ENCODE data around the gene NRF1. TPM values are rescaled to one million over a fixed set of nuclear protein-coding genes. Genes with fewer than 3 reads are reported as not detected.

The NRF1 gene
- total and polyA plus RNA-seq, 2 of the 13 experiments (the other 11 are each of a cell fraction or from before 2014, with no cell fraction given), result 9.3 to 10.1 TPM

GRCh38 chr7:129739427-129739826, 127.9 kb downstream of the NRF1 start:
- H3K4me2 ChIP-seq (ENCODE audit: low read depth, low read length), result no peak overlapping the region
- no peaks in the 10 kb centered on the region for H3K79me2 ChIP-seq (ENCODE audit: insufficient read depth, low read length)
- H2AFZ ChIP-seq (ENCODE audit: low read length), result no peak overlapping the region
- TF ChIP-seq STAT5B (CRISPR knock-in tag; IDR thresholded peaks at IDR 0.05), result no peak
- TF ChIP-seq ZNF280B (CRISPR knock-in tag; IDR thresholded peaks at IDR 0.05; ENCODE audit: borderline replicate concordance), result no peak
- no peak for TF ChIP-seq ZBTB34 (CRISPR knock-in tag; IDR thresholded peaks at IDR 0.05)
- TF ChIP-seq NRL (CRISPR knock-in tag; IDR thresholded peaks at IDR 0.05; ENCODE audit: borderline replicate concordance), result no peak
- no peak for TF ChIP-seq MBD4 (IDR thresholded peaks at IDR 0.05; ENCODE audit: borderline replicate concordance, low read length)
- TF ChIP-seq THAP7 (CRISPR knock-in tag; IDR thresholded peaks at IDR 0.05), result no peak
- no peak for TF ChIP-seq TBX2 (CRISPR knock-in tag; IDR thresholded peaks at IDR 0.05; ENCODE audit: borderline replicate concordance)
- no peak for TF ChIP-seq ZNF639 (CRISPR knock-in tag; conservative IDR thresholded peaks at IDR 0.05)
- no peak for TF ChIP-seq ZNF230 (CRISPR knock-in tag; IDR thresholded peaks at IDR 0.05)
- no peak for TF ChIP-seq HMGA1 (CRISPR knock-in tag; conservative IDR thresholded peaks at IDR 0.05)
- no peak for TF ChIP-seq IRF1 (CRISPR knock-in tag; IDR thresholded peaks at IDR 0.05; ENCODE audit: low read depth)
- no peak for TF ChIP-seq SRSF4 (IDR thresholded peaks at IDR 0.05; ENCODE audit: low read depth, low read length, poor library complexity, severe bottlenecking)
- TF ChIP-seq BCLAF1 (IDR thresholded peaks at IDR 0.05), result no peak
- WGBS (ENCODE audit: low lambda C conversion rate), result 100% methylated on average over 4 of the region's 4 CpGs
- intact Hi-C loops (cut with micrococcal nuclease; ENCODE audit: unreplicated experiment), result no loop called here
- POLR2A ChIA-PET, result no interaction called here
- H3K27me3 ChIP-seq (ENCODE audit: control insufficient read depth in 1 of 2, insufficient read depth in 2 of 2, low read length in 2 of 2), result no peaks in the 10 kb centered on the region
- peaks cover 10 to 25% of the 10 kb centered on the region in 2 experiments; a peak in 4 of 5 replicates for H3K36me3 ChIP-seq (replicated peaks in 1 of 2; ENCODE audit: control insufficient read depth in 1 of 2, insufficient read depth in 2 of 2, low read length in 2 of 2)
- H3K9ac ChIP-seq (ENCODE audit: insufficient read depth, low read depth, low read length), result no peak overlapping the region
- H3K27ac ChIP-seq (ENCODE audit: extremely low read length, insufficient read depth, low read length), result no peak overlapping the region
- CTCF ChIA-PET (ENCODE audit: low intra/inter-chr PET ratio, low total read pairs), result no interaction called here
- DNase-seq (ENCODE audit: low spot score), result no peak
- BruUV-seq (replicated peaks), result no TSS peak
- ATAC-seq, result no peak
- H3K4me1 ChIP-seq (ENCODE audit: insufficient read depth, low read length), result peaks cover 10% of the 10 kb centered on the region; the same call in 1 of the 2 replicates
- no peak for FAIRE-seq
- in situ Hi-C loops (cut with HindIII; ENCODE audit: extremely low pct_ligation_motif_present, low pct_unique_long_range_greater_than_20kb), result no loop called here
- no peak overlapping the region for H3K4me3 ChIP-seq (replicated peaks in 1 of 3; ENCODE audit: insufficient read depth in 1 of 3, low read depth in 2 of 3, low read length in 3 of 3)
- H3K9me3 ChIP-seq (ENCODE audit: low read length), result no peaks in the 10 kb centered on the region
- H4K20me1 ChIP-seq (ENCODE audit: insufficient read depth, low read length), result no peaks in the 10 kb centered on the region
